ENCODE measurements around the gene LBHD1. TPM values are rescaled to one million over a fixed set of nuclear protein-coding genes. Genes with fewer than 3 reads are reported as not detected.
A peak's percentile ranks its signal among the peaks of the same experiment; 100 is the strongest.
"Not testable (repeated sequence)": the region's sequence is repeated elsewhere in the genome, so short reads cannot be mapped to it uniquely, and the experiment has no call there.

LBHD1 gene
- total RNA-seq, 1 donor = 4.3 TPM

GRCh38 chr11:62621027-62621566 lies 51.0 kb downstream of the LBHD1 start:
- no peak for DNase-seq (ENCODE audit: low read depth)
- TF ChIP-seq CTCF (IDR thresholded peaks at IDR 0.05; ENCODE audit: insufficient read depth, low read depth, low read length) = no peak
- H3K4me3 ChIP-seq (ENCODE audit: low read depth, low read length) = peak overlapping the region; percentile 85

- not testable (repeated sequence) for DNase-seq (ENCODE audit: low read depth); H3K4me3 ChIP-seq (ENCODE audit: low read depth, low read length)
Measured at GRCh38 chr11:62616957-62617356, 55.1 kb downstream of the LBHD1 start.

GRCh38 chr11:62615521-62615920 lies 56.5 kb downstream of the LBHD1 start:
- H3K4me3 ChIP-seq (ENCODE audit: low read depth, low read length) = no peak overlapping the region
- DNase-seq (ENCODE audit: low read depth) = no peak
- TF ChIP-seq CTCF (IDR thresholded peaks at IDR 0.05; ENCODE audit: insufficient read depth, low read depth, low read length) = no peak

- no peak for DNase-seq (ENCODE audit: low read depth)
- no peak for TF ChIP-seq CTCF (IDR thresholded peaks at IDR 0.05; ENCODE audit: insufficient read depth, low read depth, low read length)
- H3K4me3 ChIP-seq (ENCODE audit: low read depth, low read length) = no peak overlapping the region
Measured at GRCh38 chr11:62614275-62614674, 57.8 kb downstream of the LBHD1 start.

- TF ChIP-seq CTCF (IDR thresholded peaks at IDR 0.05; ENCODE audit: insufficient read depth, low read depth, low read length) = no peak
- no peak overlapping the region for H3K4me3 ChIP-seq (ENCODE audit: low read depth, low read length)
Measured at GRCh38 chr11:62613291-62613778, 58.7 kb downstream of the LBHD1 start.

More at GRCh38 chr11:62613291-62613778, 58.7 kb downstream of the LBHD1 start:
- no peak for DNase-seq (ENCODE audit: low read depth)

Small RNAs within 50 kb of the gene (small RNA-seq; reads per million reads assigned to genes)
- not detected for gene SNORA57

Other genes starting within 250 kb of the LBHD1 start
- 474 and 514 TPM in 2 replicates for gene AHNAK, start 125.5 kb downstream of the LBHD1 start, total RNA-seq
- gene EEF1G, start 98.4 kb downstream of the LBHD1 start, total RNA-seq = 876 and 1,014 TPM in 2 replicates
- gene TUT1, start 80.7 kb downstream of the LBHD1 start, total RNA-seq = 4.3 and 5.2 TPM in 2 replicates
- gene MTA2, start 70.4 kb downstream of the LBHD1 start, total RNA-seq = 145 and 197 TPM in 2 replicates
- gene EML3, start 59.5 kb downstream of the LBHD1 start, total RNA-seq = 15.5 and 21.6 TPM in 2 replicates
- gene ROM1, start 59.0 kb downstream of the LBHD1 start, total RNA-seq = 2.9 and 3.0 TPM in 2 replicates
- 35.4 and 36.3 TPM in 2 replicates for gene B3GAT3, start 50.3 kb downstream of the LBHD1 start, total RNA-seq
- gene GANAB, start 25.7 kb downstream of the LBHD1 start, total RNA-seq = 178 and 211 TPM in 2 replicates
- 20.7 and 21.6 TPM in 2 replicates for gene INTS5, start 19.0 kb downstream of the LBHD1 start, total RNA-seq
- 23.7 and 27.7 TPM in 2 replicates for gene C11orf98, start 7.1 kb downstream of the LBHD1 start, total RNA-seq
- gene CSKMT, start 7.0 kb downstream of the LBHD1 start, total RNA-seq = 4.5 and 7.8 TPM in 2 replicates
- gene UQCC3, start 594 bp downstream of the LBHD1 start, total RNA-seq = 6.5 and 10.0 TPM in 2 replicates
- 52.7 and 108 TPM in 2 replicates for gene UBXN1, start 6.8 kb upstream of the LBHD1 start, total RNA-seq
- 6.9 and 15.5 TPM in 2 replicates for gene LRRN4CL, start 17.3 kb upstream of the LBHD1 start, total RNA-seq
- gene BSCL2, start 35.2 kb upstream of the LBHD1 start, total RNA-seq = 53.5 and 59.3 TPM in 2 replicates
- gene GNG3, start 35.4 kb upstream of the LBHD1 start, total RNA-seq = not detected in 2 replicates
- gene HNRNPUL2, start 55.2 kb upstream of the LBHD1 start, total RNA-seq = 15.5 and 17.3 TPM in 2 replicates
- gene TTC9C, start 56.2 kb upstream of the LBHD1 start, total RNA-seq = 28.0 and 36.7 TPM in 2 replicates
- gene ZBTB3, start 81.9 kb upstream of the LBHD1 start, total RNA-seq = 12.9 and 13.4 TPM in 2 replicates
- 45.8 and 55.7 TPM in 2 replicates for gene POLR2G, start 89.3 kb upstream of the LBHD1 start, total RNA-seq
- 16.8 and 22.2 TPM in 2 replicates for gene TAF6L, start 99.1 kb upstream of the LBHD1 start, total RNA-seq
- gene TMEM179B, start 115.1 kb upstream of the LBHD1 start, total RNA-seq = 38.0 and 45.8 TPM in 2 replicates
- 14.5 and 14.7 TPM in 2 replicates for gene TMEM223, start 119.7 kb upstream of the LBHD1 start, total RNA-seq
- gene NXF1, start 133.2 kb upstream of the LBHD1 start, total RNA-seq = 28.3 and 33.2 TPM in 2 replicates
- gene STX5, start 159.8 kb upstream of the LBHD1 start, total RNA-seq = 35.1 and 47.5 TPM in 2 replicates
- not detected in 2 replicates for gene TEX54, start 160.6 kb upstream of the LBHD1 start, total RNA-seq
- gene WDR74, start 167.3 kb upstream of the LBHD1 start, total RNA-seq = 36.1 and 39.7 TPM in 2 replicates
- 117 and 190 TPM in 2 replicates for gene SLC3A2, start 208.6 kb upstream of the LBHD1 start, total RNA-seq
- gene CHRM1, start 249.1 kb upstream of the LBHD1 start, total RNA-seq = not detected in 2 replicates